Measurements from ENCODE around the gene UBE2K.
"Not testable (repeated sequence)": the region's sequence is repeated elsewhere in the genome, so short reads cannot be mapped to it uniquely, and the experiment has no call there.

The UBE2K gene

GRCh38 chr4:39808231-39808749, 110.4 kb downstream of the UBE2K start:
- DNase-seq (ENCODE audit: low read depth): no peak
- no peak for TF ChIP-seq CTCF (conservative IDR thresholded peaks at IDR 0.05; ENCODE audit: control insufficient read depth, insufficient read depth, low read depth, low read length)

GRCh38 chr4:39812500-39812899, 114.6 kb downstream of the UBE2K start:
- no peak for TF ChIP-seq CTCF (conservative IDR thresholded peaks at IDR 0.05; ENCODE audit: control insufficient read depth, insufficient read depth, low read depth, low read length)
- no peak for DNase-seq (ENCODE audit: low read depth)
- H3K4me3 ChIP-seq (ENCODE audit: control insufficient read depth, low read depth, low read length): no peak overlapping the region

More at GRCh38 chr4:39808231-39808749, 110.4 kb downstream of the UBE2K start:
- no peak overlapping the region for H3K4me3 ChIP-seq (ENCODE audit: control insufficient read depth, low read depth, low read length)

GRCh38 chr4:39813033-39813432, 115.1 kb downstream of the UBE2K start:
- DNase-seq (ENCODE audit: low read depth): not testable (repeated sequence)

GRCh38 chr4:39813761-39814160, 115.8 kb downstream of the UBE2K start:
- H3K4me3 ChIP-seq (ENCODE audit: control insufficient read depth, low read depth, low read length); DNase-seq (ENCODE audit: low read depth): not testable (repeated sequence)

More at GRCh38 chr4:39813033-39813432, 115.1 kb downstream of the UBE2K start:
- H3K4me3 ChIP-seq (ENCODE audit: control insufficient read depth, low read depth, low read length): not testable (repeated sequence)

GRCh38 chr4:39814403-39815185, 116.7 kb downstream of the UBE2K start:
- TF ChIP-seq CTCF (conservative IDR thresholded peaks at IDR 0.05; ENCODE audit: control insufficient read depth, insufficient read depth, low read depth, low read length): no peak
- no peak overlapping the region for H3K4me3 ChIP-seq (ENCODE audit: control insufficient read depth, low read depth, low read length)
- DNase-seq (ENCODE audit: low read depth): peak; percentile 29

- H3K4me3 ChIP-seq (ENCODE audit: control insufficient read depth, low read depth, low read length): no peak overlapping the region
- TF ChIP-seq CTCF (conservative IDR thresholded peaks at IDR 0.05; ENCODE audit: control insufficient read depth, insufficient read depth, low read depth, low read length): no peak
- DNase-seq (ENCODE audit: low read depth): no peak
These were observed 120.7 kb downstream of the UBE2K start for GRCh38 chr4:39818646-39819045.

GRCh38 chr4:39820186-39820585, 122.2 kb downstream of the UBE2K start:
- H3K4me3 ChIP-seq (ENCODE audit: control insufficient read depth, low read depth, low read length): no peak overlapping the region
- no peak for TF ChIP-seq CTCF (conservative IDR thresholded peaks at IDR 0.05; ENCODE audit: control insufficient read depth, insufficient read depth, low read depth, low read length)
- DNase-seq (ENCODE audit: low read depth): no peak

- no peak overlapping the region for H3K4me3 ChIP-seq (ENCODE audit: control insufficient read depth, low read depth, low read length)
- TF ChIP-seq CTCF (conservative IDR thresholded peaks at IDR 0.05; ENCODE audit: control insufficient read depth, insufficient read depth, low read depth, low read length): no peak
- DNase-seq (ENCODE audit: low read depth): no peak
These were observed 124.0 kb downstream of the UBE2K start for GRCh38 chr4:39821951-39822350.

Measured in fibroblast of mammary gland (primary cell).